Stimulated activated CD8-positive, alpha-beta memory T cell treated with anti-CD3 and anti-CD28 coated beads, Interleukin-12 subunit alpha, Interleukin-12 subunit beta, amount 100 ng/mL, for 1 hour (primary cell): Measurements from ENCODE around the gene MSH5.
"Not testable (repeated sequence)": the region's sequence is repeated elsewhere in the genome, so short reads cannot be mapped to it uniquely, and the experiment has no call there.

Source experiments
- DNase-seq: peaks from one replicate; pipeline ENCODE4 v3.0.0-alpha.2; 2020; ENCODE audit warnings: low read depth

The MSH5 gene

DNA sequence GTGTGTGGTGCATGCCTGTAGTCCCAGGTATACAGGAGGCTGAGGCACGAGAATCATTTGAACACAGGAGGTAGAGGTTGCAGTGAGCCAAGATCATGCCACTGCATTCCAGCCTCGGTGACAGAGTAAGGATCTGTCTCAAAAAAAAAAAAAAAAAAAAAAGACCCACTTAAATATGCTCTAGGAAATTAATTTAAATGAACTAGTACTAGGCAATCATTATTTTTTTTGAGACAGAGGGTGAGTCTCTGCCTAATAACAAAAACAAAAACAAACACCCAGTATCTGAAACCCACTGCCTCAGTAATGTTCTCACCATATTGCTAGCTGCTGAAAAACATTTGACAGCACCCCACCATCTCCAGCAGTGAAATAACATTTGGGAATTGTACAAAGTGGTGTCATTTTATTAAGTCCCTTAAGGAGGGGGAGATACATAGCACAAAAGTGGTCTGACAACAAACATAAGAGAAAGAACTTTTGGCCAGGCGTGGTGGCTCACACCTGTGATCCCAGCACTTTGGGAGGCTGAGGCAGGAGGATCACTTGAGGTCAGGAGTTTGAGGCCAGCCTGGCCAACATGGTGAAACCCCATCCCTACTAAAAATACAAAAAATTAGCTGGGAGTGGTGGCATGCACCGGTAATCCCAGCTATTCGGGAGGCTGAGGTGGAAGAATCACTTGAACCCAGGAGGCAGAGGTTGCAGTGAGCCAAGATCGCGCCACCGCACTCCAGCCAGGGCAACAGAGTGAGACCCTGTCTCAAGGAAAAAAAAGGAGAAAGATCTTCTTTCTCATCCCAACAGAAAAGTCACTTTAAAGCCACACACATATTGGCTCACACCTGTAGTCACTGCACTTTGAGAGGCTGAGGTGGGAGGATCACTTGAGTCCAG is 61.5 kb downstream of the MSH5 start:
- not testable (repeated sequence) for DNase-seq

DNA sequence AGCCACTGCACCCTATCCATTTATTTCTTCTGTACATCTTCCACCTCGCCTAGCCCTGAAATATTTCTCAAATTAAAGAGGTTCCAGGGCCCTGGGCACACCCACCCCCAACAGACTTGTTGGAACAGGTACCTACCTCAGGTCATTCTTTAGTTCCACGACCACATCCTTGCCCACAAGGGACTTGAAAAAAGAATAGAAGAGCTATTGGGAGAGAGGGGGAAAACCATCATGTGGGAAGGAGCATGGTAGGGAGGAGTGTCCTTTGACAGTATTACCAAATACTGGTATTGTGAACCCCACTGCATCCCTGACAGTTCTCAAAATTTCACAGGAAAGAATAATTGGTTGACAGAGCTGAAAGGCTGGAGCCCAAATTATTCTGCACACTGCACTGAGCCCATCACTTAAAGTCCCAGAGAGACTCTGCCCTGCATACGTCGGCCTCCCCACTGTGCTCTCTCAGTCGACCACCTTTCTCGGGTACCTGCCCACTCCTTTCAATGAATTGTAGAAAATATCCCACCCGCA is 66.2 kb downstream of the MSH5 start:
- no peak for DNase-seq

DNA sequence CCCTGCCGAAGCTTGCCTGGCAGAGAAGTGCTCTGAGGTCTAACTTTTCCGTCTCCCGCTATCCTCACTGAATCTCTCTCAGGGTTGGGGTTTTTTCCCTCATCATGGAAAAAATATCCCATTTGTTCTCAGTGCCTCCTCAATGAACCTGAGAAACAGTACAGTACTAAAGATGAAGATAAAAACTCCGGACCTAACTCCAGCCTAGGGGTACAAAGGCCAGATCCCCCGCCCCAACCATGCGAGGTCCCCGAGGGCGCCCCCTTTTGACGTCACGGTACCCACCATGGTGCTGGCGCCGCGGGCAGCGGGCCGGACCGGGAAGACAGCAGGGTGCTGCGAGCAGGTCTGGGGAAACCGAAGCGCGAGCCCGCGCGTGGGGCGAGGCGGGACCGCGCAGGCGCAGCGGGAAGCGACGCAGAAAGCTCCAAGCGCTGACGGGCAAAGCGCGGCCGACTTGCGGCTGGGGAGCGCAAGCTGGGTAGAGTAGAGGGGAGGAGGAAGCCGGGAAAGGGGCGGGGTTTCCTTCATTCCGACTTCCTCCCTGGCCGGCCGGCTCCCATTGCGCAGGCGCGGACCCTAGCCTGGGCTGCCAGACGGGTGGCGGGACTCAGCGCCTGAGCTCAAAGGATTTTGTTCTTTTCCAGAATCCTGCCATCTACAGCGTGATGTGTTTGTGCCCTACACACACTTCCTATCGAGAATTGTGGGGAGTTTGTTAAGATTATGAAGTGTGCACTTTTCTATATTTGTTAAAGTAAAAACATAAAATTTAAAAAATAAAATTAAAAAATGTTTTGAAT is 66.9 kb downstream of the MSH5 start, which contains the start of gene LSM2:
Gene LSM2, minus strand, starts transcription at position 497 of the 803 bp plus-strand sequence. Its CDS starts 209 bp downstream, at position 288.
- peak; percentile 95 for DNase-seq

DNA sequence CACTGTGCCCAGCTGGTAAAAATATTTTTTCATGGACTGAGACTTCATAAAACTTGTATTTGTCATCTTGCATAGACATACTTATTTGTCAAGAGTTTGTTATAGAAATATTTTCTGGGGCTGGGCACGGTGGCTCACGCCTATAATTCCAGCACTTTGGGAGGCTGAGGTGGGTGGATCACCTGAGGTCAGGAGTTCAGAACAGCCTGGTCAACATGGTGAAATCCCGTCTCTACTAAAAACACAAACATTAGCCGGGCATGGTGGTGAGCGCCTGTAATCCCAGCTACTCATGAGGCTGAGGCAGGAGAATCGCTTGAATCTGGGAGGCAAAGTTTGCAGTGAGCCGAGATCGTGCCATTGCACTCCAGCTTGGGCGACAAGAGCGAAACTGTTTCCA is 68.8 kb downstream of the MSH5 start:
- not testable (repeated sequence) for DNase-seq

DNA sequence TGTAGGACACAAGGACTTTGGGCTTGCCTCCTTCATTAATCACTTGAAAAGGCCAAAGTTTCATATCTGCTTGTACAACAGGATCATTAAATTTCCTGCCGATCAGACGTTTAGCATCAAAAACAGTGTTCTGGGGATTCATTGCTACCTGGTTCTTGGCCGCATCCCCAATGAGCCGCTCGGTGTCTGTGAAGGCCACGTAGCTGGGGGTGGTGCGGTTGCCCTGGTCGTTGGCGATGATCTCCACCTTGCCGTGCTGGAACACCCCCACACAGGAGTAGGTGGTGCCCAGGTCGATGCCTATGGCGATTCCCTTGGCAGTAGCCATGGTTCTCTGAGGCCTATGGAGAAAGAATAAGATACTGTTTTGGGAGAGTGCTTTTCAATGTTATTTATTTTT is 71.8 kb downstream of the MSH5 start:
- DNase-seq, result no peak
